H1 (cell line): ENCODE measurements around the gene SLC43A2. TPM values are rescaled to one million over a fixed set of nuclear protein-coding genes. Genes with fewer than 3 reads are reported as not detected.
A peak's percentile ranks its signal among the peaks of the same experiment; 100 is the strongest.

Experiments used
- E2F6 ChIP-seq: IDR thresholded peaks from 2 replicates; pipeline ENCODE4 v1.6.1; 2012; ENCODE audit warnings: inconsistent platforms
- polyA plus RNA-seq, 7 experiments: library from polyadenylated mRNA; depleted of rRNA in 3 of 7; stranded (reverse) in 5 of 7; unstranded in 2 of 7; fragments of >200 nt in 5 of 7; fragments of 200-250 nt in 2 of 7; gene quantifications; 1 replicate in 5 of 7; 2 replicates in 1 of 7; 4 replicates in 1 of 7; pipeline versions ENCODE4 v1.2.1 to v1.2.3, GENCODE V29; 2011 to 2013; ENCODE audit warnings: missing spikeins in 2 of 7, mixed read lengths in 2 of 7
- total RNA-seq: library from RNA; stranded (reverse); fragmentation: NEBNext Ultra II Directional; extraction: Animal tissue kit (Norgen Biotek cat#: 25700); gene quantifications from 2 replicates; pipeline ENCODE4 v1.2.1, GENCODE V29; 2021
- TF ChIP-seq, protein P1 (sequence below): fragments of 300-600 bp; sonication (generic); IDR thresholded peaks from 2 replicates; pipeline ENCODE4 v1.7.1; 2012; ENCODE audit warnings: low read length, moderate library complexity, mild to moderate bottlenecking, inconsistent platforms; ENCODE audit not compliant: insufficient replicate concordance

SLC43A2 gene
- total and polyA plus RNA-seq, 2 of the 8 experiments (the other 6 are each of a cell fraction or from before 2014, with no cell fraction given) = 6.6 to 10.5 TPM

DNA sequence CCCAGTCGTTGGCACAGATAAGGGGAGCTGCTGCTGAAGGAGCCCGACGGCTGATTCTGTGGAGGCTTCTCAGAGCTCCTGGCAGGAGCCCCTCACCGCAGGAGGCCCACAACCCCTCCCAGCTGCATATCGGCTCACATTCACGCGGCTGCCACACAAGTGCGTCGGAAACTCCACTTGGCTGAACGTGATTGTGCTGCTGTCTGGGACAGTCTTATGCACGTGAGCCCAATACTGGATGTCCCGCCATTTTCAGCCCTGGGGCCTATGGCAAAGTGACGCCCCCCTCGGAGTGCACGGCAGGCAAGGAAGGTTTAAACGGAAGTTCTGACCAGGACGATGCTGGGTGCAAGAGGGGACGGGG, 57.3 kb downstream of the SLC43A2 start (continued):
- TF ChIP-seq, protein P1, sequence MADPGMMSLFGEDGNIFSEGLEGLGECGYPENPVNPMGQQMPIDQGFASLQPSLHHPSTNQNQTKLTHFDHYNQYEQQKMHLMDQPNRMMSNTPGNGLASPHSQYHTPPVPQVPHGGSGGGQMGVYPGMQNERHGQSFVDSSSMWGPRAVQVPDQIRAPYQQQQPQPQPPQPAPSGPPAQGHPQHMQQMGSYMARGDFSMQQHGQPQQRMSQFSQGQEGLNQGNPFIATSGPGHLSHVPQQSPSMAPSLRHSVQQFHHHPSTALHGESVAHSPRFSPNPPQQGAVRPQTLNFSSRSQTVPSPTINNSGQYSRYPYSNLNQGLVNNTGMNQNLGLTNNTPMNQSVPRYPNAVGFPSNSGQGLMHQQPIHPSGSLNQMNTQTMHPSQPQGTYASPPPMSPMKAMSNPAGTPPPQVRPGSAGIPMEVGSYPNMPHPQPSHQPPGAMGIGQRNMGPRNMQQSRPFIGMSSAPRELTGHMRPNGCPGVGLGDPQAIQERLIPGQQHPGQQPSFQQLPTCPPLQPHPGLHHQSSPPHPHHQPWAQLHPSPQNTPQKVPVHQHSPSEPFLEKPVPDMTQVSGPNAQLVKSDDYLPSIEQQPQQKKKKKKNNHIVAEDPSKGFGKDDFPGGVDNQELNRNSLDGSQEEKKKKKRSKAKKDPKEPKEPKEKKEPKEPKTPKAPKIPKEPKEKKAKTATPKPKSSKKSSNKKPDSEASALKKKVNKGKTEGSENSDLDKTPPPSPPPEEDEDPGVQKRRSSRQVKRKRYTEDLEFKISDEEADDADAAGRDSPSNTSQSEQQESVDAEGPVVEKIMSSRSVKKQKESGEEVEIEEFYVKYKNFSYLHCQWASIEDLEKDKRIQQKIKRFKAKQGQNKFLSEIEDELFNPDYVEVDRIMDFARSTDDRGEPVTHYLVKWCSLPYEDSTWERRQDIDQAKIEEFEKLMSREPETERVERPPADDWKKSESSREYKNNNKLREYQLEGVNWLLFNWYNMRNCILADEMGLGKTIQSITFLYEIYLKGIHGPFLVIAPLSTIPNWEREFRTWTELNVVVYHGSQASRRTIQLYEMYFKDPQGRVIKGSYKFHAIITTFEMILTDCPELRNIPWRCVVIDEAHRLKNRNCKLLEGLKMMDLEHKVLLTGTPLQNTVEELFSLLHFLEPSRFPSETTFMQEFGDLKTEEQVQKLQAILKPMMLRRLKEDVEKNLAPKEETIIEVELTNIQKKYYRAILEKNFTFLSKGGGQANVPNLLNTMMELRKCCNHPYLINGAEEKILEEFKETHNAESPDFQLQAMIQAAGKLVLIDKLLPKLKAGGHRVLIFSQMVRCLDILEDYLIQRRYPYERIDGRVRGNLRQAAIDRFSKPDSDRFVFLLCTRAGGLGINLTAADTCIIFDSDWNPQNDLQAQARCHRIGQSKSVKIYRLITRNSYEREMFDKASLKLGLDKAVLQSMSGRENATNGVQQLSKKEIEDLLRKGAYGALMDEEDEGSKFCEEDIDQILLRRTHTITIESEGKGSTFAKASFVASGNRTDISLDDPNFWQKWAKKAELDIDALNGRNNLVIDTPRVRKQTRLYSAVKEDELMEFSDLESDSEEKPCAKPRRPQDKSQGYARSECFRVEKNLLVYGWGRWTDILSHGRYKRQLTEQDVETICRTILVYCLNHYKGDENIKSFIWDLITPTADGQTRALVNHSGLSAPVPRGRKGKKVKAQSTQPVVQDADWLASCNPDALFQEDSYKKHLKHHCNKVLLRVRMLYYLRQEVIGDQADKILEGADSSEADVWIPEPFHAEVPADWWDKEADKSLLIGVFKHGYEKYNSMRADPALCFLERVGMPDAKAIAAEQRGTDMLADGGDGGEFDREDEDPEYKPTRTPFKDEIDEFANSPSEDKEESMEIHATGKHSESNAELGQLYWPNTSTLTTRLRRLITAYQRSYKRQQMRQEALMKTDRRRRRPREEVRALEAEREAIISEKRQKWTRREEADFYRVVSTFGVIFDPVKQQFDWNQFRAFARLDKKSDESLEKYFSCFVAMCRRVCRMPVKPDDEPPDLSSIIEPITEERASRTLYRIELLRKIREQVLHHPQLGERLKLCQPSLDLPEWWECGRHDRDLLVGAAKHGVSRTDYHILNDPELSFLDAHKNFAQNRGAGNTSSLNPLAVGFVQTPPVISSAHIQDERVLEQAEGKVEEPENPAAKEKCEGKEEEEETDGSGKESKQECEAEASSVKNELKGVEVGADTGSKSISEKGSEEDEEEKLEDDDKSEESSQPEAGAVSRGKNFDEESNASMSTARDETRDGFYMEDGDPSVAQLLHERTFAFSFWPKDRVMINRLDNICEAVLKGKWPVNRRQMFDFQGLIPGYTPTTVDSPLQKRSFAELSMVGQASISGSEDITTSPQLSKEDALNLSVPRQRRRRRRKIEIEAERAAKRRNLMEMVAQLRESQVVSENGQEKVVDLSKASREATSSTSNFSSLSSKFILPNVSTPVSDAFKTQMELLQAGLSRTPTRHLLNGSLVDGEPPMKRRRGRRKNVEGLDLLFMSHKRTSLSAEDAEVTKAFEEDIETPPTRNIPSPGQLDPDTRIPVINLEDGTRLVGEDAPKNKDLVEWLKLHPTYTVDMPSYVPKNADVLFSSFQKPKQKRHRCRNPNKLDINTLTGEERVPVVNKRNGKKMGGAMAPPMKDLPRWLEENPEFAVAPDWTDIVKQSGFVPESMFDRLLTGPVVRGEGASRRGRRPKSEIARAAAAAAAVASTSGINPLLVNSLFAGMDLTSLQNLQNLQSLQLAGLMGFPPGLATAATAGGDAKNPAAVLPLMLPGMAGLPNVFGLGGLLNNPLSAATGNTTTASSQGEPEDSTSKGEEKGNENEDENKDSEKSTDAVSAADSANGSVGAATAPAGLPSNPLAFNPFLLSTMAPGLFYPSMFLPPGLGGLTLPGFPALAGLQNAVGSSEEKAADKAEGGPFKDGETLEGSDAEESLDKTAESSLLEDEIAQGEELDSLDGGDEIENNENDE = no peak
- peak; percentile 55; the same call in 1 of the 2 replicates for TF ChIP-seq E2F6
